NB4 (cell line): ENCODE data around the gene MAP2K3.

Source experiments
- DNase-seq: peaks from one replicate; pipeline ENCODE4 v3.0.0; 2010; ENCODE audit warnings: low read depth
- H3K4me3 ChIP-seq: one replicate; pipeline ENCODE4 v1.5.1; 2011; ENCODE audit warnings: mild to moderate bottlenecking, low read depth, low read length, moderate library complexity
- CTCF ChIP-seq: IDR thresholded peaks from one replicate; pipeline ENCODE4 v1.5.1; 2012; ENCODE audit warnings: low read depth, low read length
- MAX ChIP-seq: IDR thresholded peaks from 2 replicates; pipeline ENCODE4 v1.6.1; 2011; ENCODE audit warnings: low read depth, low read length
- MYC ChIP-seq: IDR thresholded peaks from 2 replicates; pipeline ENCODE4 v1.6.1; 2011; ENCODE audit warnings: low read depth, low read length
- POLR2A ChIP-seq: IDR thresholded peaks from 2 replicates; pipeline ENCODE4 v1.6.1; 2011; ENCODE audit warnings: mild to moderate bottlenecking; ENCODE audit not compliant: insufficient read length; ENCODE audit errors: extremely low read depth

Gene MAP2K3

GRCh38 chr17:21286909-21287702, 2.6 kb downstream of the MAP2K3 start:
- DNase-seq: peak; percentile 15

GRCh38 chr17:21287703-21288449, 3.4 kb downstream of the MAP2K3 start:
- peak; percentile 99 for DNase-seq
- peak overlapping the region; percentile 96 for H3K4me3 ChIP-seq
- TF ChIP-seq MAX (peak; percentile 59), MYC (peak; percentile 83), CTCF (no peak), POLR2A (peak; percentile 20)

More at GRCh38 chr17:21286909-21287702, 2.6 kb downstream of the MAP2K3 start:
- H3K4me3 ChIP-seq: peak overlapping the region; percentile 96
- TF ChIP-seq MAX (no peak), CTCF (no peak), MYC (no peak), POLR2A (no peak)

- peak overlapping the region; percentile 52 for H3K4me3 ChIP-seq
- peak; percentile 85 for DNase-seq
- no peak for TF ChIP-seq MAX
- no peak for TF ChIP-seq MYC
- no peak for TF ChIP-seq POLR2A
- no peak for TF ChIP-seq CTCF
These were observed 4.1 kb downstream of the MAP2K3 start for GRCh38 chr17:21288571-21289017.

GRCh38 chr17:21289175-21289901, 4.8 kb downstream of the MAP2K3 start:
- H3K4me3 ChIP-seq: no peak overlapping the region
- TF ChIP-seq POLR2A: no peak
- TF ChIP-seq MYC: no peak
- TF ChIP-seq CTCF: no peak

GRCh38 chr17:21289902-21290571, 5.5 kb downstream of the MAP2K3 start:
- no peak for TF ChIP-seq CTCF
- TF ChIP-seq POLR2A: no peak
- no peak for TF ChIP-seq MYC
- TF ChIP-seq MAX: no peak
- no peak for DNase-seq
- no peak overlapping the region for H3K4me3 ChIP-seq

More at GRCh38 chr17:21289175-21289901, 4.8 kb downstream of the MAP2K3 start:
- DNase-seq: peak; percentile 13
